ENCODE data around the gene CACYBP. TPM values are rescaled to one million over a fixed set of nuclear protein-coding genes. Genes with fewer than 3 reads are reported as not detected.

CACYBP gene
- total and polyA plus RNA-seq, 2 of the 13 experiments (the other 11 are each of a cell fraction or from before 2014, with no cell fraction given): 18.4 to 183 TPM

- no peak for TF ChIP-seq STAT5B (CRISPR knock-in tag; IDR thresholded peaks at IDR 0.05)
- TF ChIP-seq HNRNPUL1 (IDR thresholded peaks at IDR 0.05; ENCODE audit: low read depth, low read length): no peak
- TF ChIP-seq PBX3 (CRISPR knock-in tag; IDR thresholded peaks at IDR 0.05; ENCODE audit: borderline replicate concordance): 0 out of 2 replicates have a peak, but pooled peaks have one; percentile 45
- no peak for TF ChIP-seq ZNF609 (CRISPR knock-in tag; IDR thresholded peaks at IDR 0.05; ENCODE audit: borderline replicate concordance)
- TF ChIP-seq HINFP (CRISPR knock-in tag; IDR thresholded peaks at IDR 0.05; ENCODE audit: low read depth): peak; percentile 49; the same call in 1 of the 2 replicates
- TF ChIP-seq CCDC6 (CRISPR knock-in tag; IDR thresholded peaks at IDR 0.05): no peak; the same call in 1 of the 2 replicates
- TF ChIP-seq ZNF274 (CRISPR knock-in tag; IDR thresholded peaks at IDR 0.05): no peak
- TF ChIP-seq KLF16 (CRISPR knock-in tag; IDR thresholded peaks at IDR 0.05): peak in 1 of 2 experiments; percentile 86; a peak in 2 of 4 replicates
- TF ChIP-seq ZNF619 (CRISPR knock-in tag; IDR thresholded peaks at IDR 0.05): no peak
- TF ChIP-seq ZNF660 (CRISPR knock-in tag; IDR thresholded peaks at IDR 0.05; ENCODE audit: borderline replicate concordance, low read depth): no peak
- TF ChIP-seq ZNF33A (CRISPR knock-in tag; IDR thresholded peaks at IDR 0.05; ENCODE audit: borderline replicate concordance): no peak
- TF ChIP-seq ARNTL (CRISPR knock-in tag; IDR thresholded peaks at IDR 0.05): no peak
- no peak for TF ChIP-seq ZBTB44 (CRISPR knock-in tag; IDR thresholded peaks at IDR 0.05)
- peak; percentile 73; the same call in 1 of the 2 replicates for TF ChIP-seq ELF4 (CRISPR knock-in tag; IDR thresholded peaks at IDR 0.05; ENCODE audit: borderline replicate concordance)
- peak; percentile 71 for TF ChIP-seq CBX1 (IDR thresholded peaks at IDR 0.05; ENCODE audit: low read depth)
- peak; percentile 81 for TF ChIP-seq RBM39 (IDR thresholded peaks at IDR 0.05; ENCODE audit: low read depth, low read length, poor library complexity, severe bottlenecking)
- no peak for TF ChIP-seq PAWR (CRISPR knock-in tag; IDR thresholded peaks at IDR 0.05; ENCODE audit: borderline replicate concordance)
- TF ChIP-seq SIN3A (IDR thresholded peaks at IDR 0.05; ENCODE audit: borderline replicate concordance, low read depth, low read length): peak; percentile 94; the same call in 1 of the 2 replicates
- TF ChIP-seq ZC3H4 (CRISPR knock-in tag; IDR thresholded peaks at IDR 0.05; ENCODE audit: borderline replicate concordance): no peak
Observed at GRCh38 chr1:175023043-175023921, 23.5 kb downstream of the CACYBP start, which contains the start of gene MRPS14 (continued).

Measured in HepG2 (cell line).